ENCODE data around the gene RABGAP1. TPM values are rescaled to one million over a fixed set of nuclear protein-coding genes. Genes with fewer than 3 reads are reported as not detected.

The RABGAP1 gene
- total RNA-seq, 1 donor from 2014 or later = 44.7 TPM

- no peaks in the 10 kb centered on the region for H4K20me1 ChIP-seq (ENCODE audit: insufficient read depth, low read length)
- FAIRE-seq = no peak
- H3K4me2 ChIP-seq (ENCODE audit: low read length) = no peak overlapping the region
- no peak overlapping the region for H3K9ac ChIP-seq (ENCODE audit: low read length)
- H3K27ac Mint-ChIP-seq (ENCODE audit: unreplicated experiment) = no peak overlapping the region
- H3K4me3 ChIP-seq (ENCODE audit: insufficient read depth, low read depth, low read length) = no peak overlapping the region
- no peaks in the 10 kb centered on the region for H3K36me3 Mint-ChIP-seq (ENCODE audit: low read depth, unreplicated experiment)
- H3K36me3 ChIP-seq (ENCODE audit: insufficient read depth, low read length) = no peaks in the 10 kb centered on the region
- TF ChIP-seq EZH2 (IDR thresholded peaks at IDR 0.05; ENCODE audit: insufficient read depth, low read length) (no peak), CTCF (IDR thresholded peaks at IDR 0.05; ENCODE audit: insufficient read depth, low read depth, low read length) (no peak)
- H3K9me3 Mint-ChIP-seq (ENCODE audit: unreplicated experiment) = no peaks in the 10 kb centered on the region
- H3K4me1 ChIP-seq (ENCODE audit: insufficient read depth, low read length) = peaks cover 3% of the 10 kb centered on the region
- no peak overlapping the region for H3K27ac ChIP-seq (ENCODE audit: low read depth, low read length)
- H3K27me3 ChIP-seq (ENCODE audit: insufficient read depth, low read length) = no peaks in the 10 kb centered on the region
- peaks cover 1% of the 10 kb centered on the region for H3K4me1 Mint-ChIP-seq (ENCODE audit: low read depth, unreplicated experiment)
- no peaks in the 10 kb centered on the region for H3K79me2 ChIP-seq (ENCODE audit: insufficient read depth, low read length)
- no peak overlapping the region for H3K4me3 Mint-ChIP-seq (ENCODE audit: unreplicated experiment)
- no peak for DNase-seq (ENCODE audit: low read depth)
- no peak overlapping the region for H2AFZ ChIP-seq (ENCODE audit: low read depth, low read length)
- no peaks in the 10 kb centered on the region for H3K27me3 Mint-ChIP-seq (ENCODE audit: low read depth, unreplicated experiment)
- H3K9me3 ChIP-seq (ENCODE audit: insufficient read depth, low read depth, low read length) = no peaks in the 10 kb centered on the region
Observed at GRCh38 chr9:123053046-123053445, 112.2 kb downstream of the RABGAP1 start.

DNA sequence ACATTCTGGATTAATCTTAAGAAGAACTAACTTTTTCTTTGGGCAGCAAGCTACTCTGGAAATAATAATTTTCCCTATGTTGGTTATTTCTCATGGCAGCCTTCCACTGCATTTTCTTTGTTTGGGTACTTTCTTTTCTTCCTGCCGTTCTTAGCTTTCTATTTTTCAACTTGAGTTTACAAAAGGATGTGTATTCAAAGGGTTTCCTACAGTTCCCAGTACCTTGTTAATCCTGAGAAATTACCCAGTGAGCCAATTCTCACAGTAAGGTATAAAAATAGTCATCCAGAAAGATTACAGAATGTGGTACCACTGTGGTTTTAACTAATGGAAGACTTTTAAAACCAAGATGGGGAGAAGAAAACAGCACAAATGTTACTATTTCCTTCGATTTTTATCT is 112.9 kb downstream of the RABGAP1 start:
- Histone ChIP-seq H3K27me3 (ENCODE audit: insufficient read depth, low read length) (no peaks in the 10 kb centered on the region), H3K9ac (ENCODE audit: low read length) (no peak overlapping the region), H3K4me3 (ENCODE audit: insufficient read depth, low read depth, low read length) (no peak overlapping the region), H3K36me3 (ENCODE audit: insufficient read depth, low read length) (no peaks in the 10 kb centered on the region), H3K4me2 (ENCODE audit: low read length) (no peak overlapping the region), H3K9me3 (ENCODE audit: insufficient read depth, low read depth, low read length) (no peaks in the 10 kb centered on the region), H4K20me1 (ENCODE audit: insufficient read depth, low read length) (no peaks in the 10 kb centered on the region), H3K79me2 (ENCODE audit: insufficient read depth, low read length) (no peaks in the 10 kb centered on the region), H2AFZ (ENCODE audit: low read depth, low read length) (no peak overlapping the region), H3K27ac (ENCODE audit: low read depth, low read length) (no peak overlapping the region), H3K4me1 (ENCODE audit: insufficient read depth, low read length) (peaks cover 4% of the 10 kb centered on the region)
- TF ChIP-seq CTCF (IDR thresholded peaks at IDR 0.05; ENCODE audit: insufficient read depth, low read depth, low read length) (no peak), EZH2 (IDR thresholded peaks at IDR 0.05; ENCODE audit: insufficient read depth, low read length) (no peak)
- no peaks in the 10 kb centered on the region for H3K4me1 Mint-ChIP-seq (ENCODE audit: low read depth, unreplicated experiment)
- H3K9me3 Mint-ChIP-seq (ENCODE audit: unreplicated experiment) = no peaks in the 10 kb centered on the region
- FAIRE-seq (peak; percentile 71), DNase-seq (ENCODE audit: low read depth) (no peak)
- H3K27me3 Mint-ChIP-seq (ENCODE audit: low read depth, unreplicated experiment) = no peaks in the 10 kb centered on the region
- H3K27ac Mint-ChIP-seq (ENCODE audit: unreplicated experiment) = no peak overlapping the region
- no peaks in the 10 kb centered on the region for H3K36me3 Mint-ChIP-seq (ENCODE audit: low read depth, unreplicated experiment)
- H3K4me3 Mint-ChIP-seq (ENCODE audit: unreplicated experiment) = no peak overlapping the region

DNA sequence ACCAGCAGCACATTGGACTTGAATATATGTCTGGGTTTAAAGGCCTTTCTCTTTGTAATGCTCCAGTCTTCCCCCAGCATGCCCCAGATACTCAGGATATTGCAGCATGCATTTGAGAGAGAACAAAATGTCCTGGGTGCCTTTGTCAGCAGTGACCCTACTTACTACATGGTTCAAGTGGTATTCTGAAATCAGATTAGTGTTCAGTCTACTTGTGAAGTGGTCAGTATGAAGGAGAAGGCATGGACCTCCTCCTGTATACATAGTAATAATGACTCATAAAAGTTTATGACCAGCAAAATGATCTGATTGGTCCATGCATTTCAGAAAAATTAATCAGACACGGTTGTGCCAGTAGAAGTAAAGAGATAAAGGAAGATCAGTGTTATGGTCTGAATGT is 118.0 kb downstream of the RABGAP1 start:
- Mint-ChIP-seq H3K4me1 (ENCODE audit: low read depth, unreplicated experiment) (peaks cover 6% of the 10 kb centered on the region), H3K4me3 (ENCODE audit: unreplicated experiment) (no peak overlapping the region), H3K27ac (ENCODE audit: unreplicated experiment) (no peak overlapping the region), H3K9me3 (ENCODE audit: unreplicated experiment) (no peaks in the 10 kb centered on the region), H3K27me3 (ENCODE audit: low read depth, unreplicated experiment) (no peaks in the 10 kb centered on the region), H3K36me3 (ENCODE audit: low read depth, unreplicated experiment) (no peaks in the 10 kb centered on the region)
- Histone ChIP-seq H2AFZ (ENCODE audit: low read depth, low read length) (no peak overlapping the region), H3K27me3 (ENCODE audit: insufficient read depth, low read length) (no peaks in the 10 kb centered on the region), H3K9me3 (ENCODE audit: insufficient read depth, low read depth, low read length) (no peaks in the 10 kb centered on the region), H4K20me1 (ENCODE audit: insufficient read depth, low read length) (no peaks in the 10 kb centered on the region), H3K4me3 (ENCODE audit: insufficient read depth, low read depth, low read length) (no peak overlapping the region), H3K4me2 (ENCODE audit: low read length) (no peak overlapping the region), H3K9ac (ENCODE audit: low read length) (no peak overlapping the region), H3K79me2 (ENCODE audit: insufficient read depth, low read length) (no peaks in the 10 kb centered on the region), H3K27ac (ENCODE audit: low read depth, low read length) (no peak overlapping the region), H3K36me3 (ENCODE audit: insufficient read depth, low read length) (no peaks in the 10 kb centered on the region), H3K4me1 (ENCODE audit: insufficient read depth, low read length) (peaks cover 4% of the 10 kb centered on the region)
- no peak for TF ChIP-seq CTCF (IDR thresholded peaks at IDR 0.05; ENCODE audit: insufficient read depth, low read depth, low read length)
- FAIRE-seq (no peak), DNase-seq (ENCODE audit: low read depth) (peak; percentile 24)

All from astrocyte (in vitro differentiated cells and primary cell).